Lower leg skin (tissue), 3 donors: ENCODE results near the gene RAD21L1.

ENCODE experiments used
- POLR2A ChIP-seq, 2 donors: fragments of 450-650 bp; IDR thresholded peaks; one replicate each; pipeline ENCODE4 v1.6.1; 2016 to 2017; ENCODE audit warnings: antibody characterized with exemption in 2 of 2, mild to moderate bottlenecking in 1 of 2, moderate library complexity in 1 of 2
- TF ChIP-seq, protein P1 (sequence below), 3 donors: fragments of 450-650 bp; IDR thresholded peaks; one replicate each; pipeline ENCODE4 v1.5.1; 2016; ENCODE audit warnings: antibody characterized with exemption in 3 of 3, mild to moderate bottlenecking in 3 of 3, moderate library complexity in 2 of 3

DNA sequence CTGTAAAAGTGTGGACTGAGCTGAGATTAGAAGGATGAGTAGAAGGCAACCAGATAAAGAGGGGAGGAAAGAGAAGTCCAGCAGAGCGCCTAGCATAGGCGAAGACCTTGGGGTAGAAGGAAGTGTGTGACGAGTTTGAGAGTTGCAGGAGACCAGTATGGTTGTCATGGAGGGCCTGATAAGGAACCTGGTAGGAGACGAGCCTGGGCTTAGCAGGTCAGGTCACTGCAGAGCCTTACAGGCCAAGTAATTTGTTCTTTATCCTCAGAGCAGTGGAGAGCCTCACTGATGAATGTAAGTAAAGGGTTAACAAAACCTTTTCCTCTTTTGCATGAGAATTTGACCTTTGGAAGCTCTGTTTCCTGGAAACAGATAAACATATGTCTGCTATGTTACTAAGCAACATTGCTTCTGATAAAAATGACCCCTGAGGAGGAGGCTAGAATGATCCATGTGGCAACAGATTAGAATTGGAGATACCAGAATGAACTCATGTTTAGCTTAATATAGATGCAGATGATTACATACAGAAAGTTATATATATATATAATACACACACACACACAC is 38.2 kb upstream of the RAD21L1 start:
- TF ChIP-seq, protein P1, sequence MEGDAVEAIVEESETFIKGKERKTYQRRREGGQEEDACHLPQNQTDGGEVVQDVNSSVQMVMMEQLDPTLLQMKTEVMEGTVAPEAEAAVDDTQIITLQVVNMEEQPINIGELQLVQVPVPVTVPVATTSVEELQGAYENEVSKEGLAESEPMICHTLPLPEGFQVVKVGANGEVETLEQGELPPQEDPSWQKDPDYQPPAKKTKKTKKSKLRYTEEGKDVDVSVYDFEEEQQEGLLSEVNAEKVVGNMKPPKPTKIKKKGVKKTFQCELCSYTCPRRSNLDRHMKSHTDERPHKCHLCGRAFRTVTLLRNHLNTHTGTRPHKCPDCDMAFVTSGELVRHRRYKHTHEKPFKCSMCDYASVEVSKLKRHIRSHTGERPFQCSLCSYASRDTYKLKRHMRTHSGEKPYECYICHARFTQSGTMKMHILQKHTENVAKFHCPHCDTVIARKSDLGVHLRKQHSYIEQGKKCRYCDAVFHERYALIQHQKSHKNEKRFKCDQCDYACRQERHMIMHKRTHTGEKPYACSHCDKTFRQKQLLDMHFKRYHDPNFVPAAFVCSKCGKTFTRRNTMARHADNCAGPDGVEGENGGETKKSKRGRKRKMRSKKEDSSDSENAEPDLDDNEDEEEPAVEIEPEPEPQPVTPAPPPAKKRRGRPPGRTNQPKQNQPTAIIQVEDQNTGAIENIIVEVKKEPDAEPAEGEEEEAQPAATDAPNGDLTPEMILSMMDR (IDR thresholded peaks at IDR 0.05): no peak
- TF ChIP-seq POLR2A (IDR thresholded peaks at IDR 0.05): no peak
